Stimulated activated CD8-positive, alpha-beta memory T cell treated with anti-CD3 and anti-CD28 coated beads, Interleukin-12 subunit alpha, Interleukin-12 subunit beta, amount 100 ng/mL, for 1 hour (primary cell): ENCODE results near the gene JAKMIP1.
"Not testable (repeated sequence)": the region's sequence is repeated elsewhere in the genome, so short reads cannot be mapped to it uniquely, and the experiment has no call there.

Experiments used
- DNase-seq: peaks from one replicate; pipeline ENCODE4 v3.0.0-alpha.2; 2020; ENCODE audit warnings: low read depth

The JAKMIP1 gene

GRCh38 chr4:6229095-6229494 is 28.7 kb upstream of the JAKMIP1 start:
- DNase-seq = no peak

DNA sequence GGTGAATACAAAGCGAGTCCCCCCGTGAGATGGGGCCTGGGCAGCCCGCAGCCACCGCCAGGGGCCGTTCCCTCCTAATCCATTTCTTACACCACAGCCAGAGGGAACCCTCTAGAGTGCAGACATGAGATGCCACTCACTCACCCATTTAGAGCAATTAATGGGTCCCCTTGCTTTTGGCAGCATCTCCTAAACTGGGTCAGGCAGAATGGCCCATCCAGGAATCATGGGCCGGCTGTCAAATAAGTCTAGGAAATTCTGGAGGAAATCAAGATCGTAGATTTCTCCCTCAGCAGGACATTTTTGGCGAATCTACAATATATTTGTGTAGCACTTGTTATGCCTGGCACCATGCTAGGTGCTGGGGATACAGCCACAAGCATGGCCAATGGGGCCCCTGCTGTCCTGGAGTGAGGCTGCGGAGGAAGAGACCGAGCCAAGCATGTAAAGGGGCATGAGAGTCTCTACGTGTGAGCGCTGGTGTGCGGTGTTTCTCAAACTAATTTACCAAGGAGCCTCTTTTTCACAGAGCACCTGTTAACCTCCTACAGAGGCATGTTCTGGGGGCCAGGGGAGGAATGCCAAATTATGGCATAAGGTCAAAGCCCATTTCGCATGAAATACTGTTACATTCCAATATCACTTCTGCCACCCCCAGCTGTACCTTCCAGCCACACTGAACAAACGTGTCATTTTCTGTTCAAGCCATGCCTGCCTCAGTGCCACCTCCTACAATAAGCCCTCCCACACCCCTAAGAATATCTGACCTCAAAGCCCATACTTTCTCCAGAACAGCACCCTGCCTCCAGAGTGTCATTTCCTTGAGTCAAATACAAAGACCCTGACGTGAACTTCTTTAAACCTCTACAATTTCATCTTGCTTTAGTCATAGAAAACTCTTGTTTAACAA is 28.1 kb upstream of the JAKMIP1 start:
- no peak for DNase-seq

- no peak for DNase-seq
Measured at GRCh38 chr4:6227412-6228157, 27.2 kb upstream of the JAKMIP1 start.

GRCh38 chr4:6226506-6226905 is 26.2 kb upstream of the JAKMIP1 start:
- no peak for DNase-seq

- DNase-seq = no peak
Measured at GRCh38 chr4:6225469-6225868, 25.1 kb upstream of the JAKMIP1 start.

DNA sequence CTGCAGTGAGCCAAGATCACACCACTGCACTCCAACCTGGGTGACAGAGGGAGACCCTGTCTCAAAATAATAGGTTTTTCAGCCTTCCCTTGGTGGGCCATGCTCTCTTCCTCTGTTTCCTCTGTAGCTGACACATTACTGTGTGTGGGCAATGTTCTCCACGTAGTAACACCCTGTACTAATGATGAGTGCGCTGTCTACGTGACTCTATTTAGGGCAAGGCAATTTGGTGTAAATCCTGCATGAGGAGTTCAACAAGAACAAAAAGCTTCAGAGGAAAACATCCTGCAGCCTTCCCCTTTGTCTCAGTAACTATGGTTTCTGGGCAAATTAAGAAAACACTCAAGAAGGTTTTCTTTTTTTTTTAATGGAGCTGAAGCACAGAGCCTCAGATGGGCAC is 24.4 kb upstream of the JAKMIP1 start:
- DNase-seq = no peak

- no peak for DNase-seq
Measured at GRCh38 chr4:6222761-6223292, 22.5 kb upstream of the JAKMIP1 start.

DNA sequence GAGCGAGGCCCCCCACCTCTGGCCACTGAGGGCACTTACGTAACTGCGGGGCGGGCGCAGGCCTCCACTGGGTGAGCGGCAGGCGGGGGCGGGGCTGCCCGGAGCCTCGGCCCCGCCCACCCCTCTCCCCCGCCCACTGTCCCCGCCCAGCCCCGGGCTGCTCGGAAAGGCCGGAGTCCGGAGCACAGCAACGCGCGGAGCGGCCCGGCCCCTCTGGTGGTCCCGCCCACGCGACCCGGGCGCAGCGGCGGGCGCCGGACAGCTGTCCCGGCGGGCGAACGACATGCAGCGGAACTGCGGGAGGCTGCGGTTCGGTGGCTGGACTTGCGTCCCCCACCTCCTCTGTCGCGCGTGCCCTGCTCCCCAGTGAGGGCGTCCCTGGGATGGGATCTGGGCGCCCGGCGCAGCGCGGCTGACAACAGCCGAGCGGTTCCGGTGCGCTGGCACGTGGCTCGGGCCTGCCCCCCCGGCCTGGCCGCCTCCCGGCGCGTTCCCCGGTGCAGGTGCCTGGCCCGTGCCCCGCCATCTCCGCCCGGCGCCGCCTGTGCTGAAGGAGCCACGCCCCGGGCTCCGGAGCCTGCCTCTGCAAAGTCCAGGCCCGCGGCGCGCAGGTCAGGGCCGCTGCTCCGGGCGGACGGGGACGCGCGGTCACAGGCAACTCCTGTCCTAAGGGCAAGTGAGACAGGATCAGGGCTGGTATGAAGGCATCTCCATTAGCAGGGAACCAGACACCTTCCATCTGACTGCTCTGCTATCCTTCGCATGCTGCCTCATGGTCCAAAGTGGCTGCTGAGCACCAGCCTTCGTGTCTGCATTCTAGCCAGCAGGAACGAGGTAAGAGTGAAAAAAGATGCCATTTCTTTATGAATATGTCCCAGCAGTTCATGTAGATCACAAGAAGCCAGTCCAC is 21.8 kb upstream of the JAKMIP1 start:
- DNase-seq = no peak

- DNase-seq = no peak
Measured at GRCh38 chr4:6221301-6221850, 21.0 kb upstream of the JAKMIP1 start.

- DNase-seq = no peak
Measured at GRCh38 chr4:6217716-6218381, 17.5 kb upstream of the JAKMIP1 start.

GRCh38 chr4:6216588-6216987 is 16.2 kb upstream of the JAKMIP1 start:
- DNase-seq = no peak

GRCh38 chr4:6209921-6210320 is 9.6 kb upstream of the JAKMIP1 start:
- DNase-seq = no peak

DNA sequence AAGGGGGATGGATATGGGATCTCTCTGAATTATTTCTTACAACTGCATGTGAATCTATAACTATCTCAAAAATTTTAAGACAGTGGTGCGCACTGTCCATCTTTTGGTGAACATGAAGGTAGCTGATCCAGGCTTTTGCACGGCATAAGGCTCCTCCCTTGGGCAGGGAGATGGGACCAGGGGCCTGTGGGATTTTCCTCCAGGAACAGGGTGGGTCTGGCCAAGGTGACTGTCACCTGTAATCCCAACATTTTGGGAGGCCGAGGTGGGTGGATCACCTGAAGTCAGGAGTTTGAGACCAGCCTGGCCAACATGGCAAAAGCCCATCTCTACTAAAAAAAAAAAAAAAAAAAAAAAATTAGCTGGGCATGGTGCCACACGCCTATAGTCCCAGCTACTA is 8.9 kb upstream of the JAKMIP1 start:
- DNase-seq = not testable (repeated sequence)

DNA sequence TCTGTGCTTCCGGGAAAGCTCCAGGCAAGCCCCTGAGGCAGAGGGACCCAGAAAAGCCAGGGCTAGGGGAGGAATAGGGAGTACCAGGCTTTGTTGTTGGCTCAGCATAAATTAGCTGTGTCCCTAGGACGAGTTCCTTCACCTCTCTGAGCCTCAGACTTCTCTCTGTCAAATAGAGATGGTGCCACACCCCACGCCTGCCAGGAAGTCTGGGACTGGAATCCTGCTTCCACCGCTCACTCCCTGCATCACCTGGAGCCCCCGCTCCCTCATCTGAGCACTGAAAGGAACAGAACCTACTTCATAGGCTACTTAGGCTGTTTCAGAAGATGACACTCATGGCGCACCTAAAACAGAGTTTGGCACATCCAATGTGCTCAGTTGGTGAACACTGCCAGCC is 8.1 kb upstream of the JAKMIP1 start:
- no peak for DNase-seq

DNA sequence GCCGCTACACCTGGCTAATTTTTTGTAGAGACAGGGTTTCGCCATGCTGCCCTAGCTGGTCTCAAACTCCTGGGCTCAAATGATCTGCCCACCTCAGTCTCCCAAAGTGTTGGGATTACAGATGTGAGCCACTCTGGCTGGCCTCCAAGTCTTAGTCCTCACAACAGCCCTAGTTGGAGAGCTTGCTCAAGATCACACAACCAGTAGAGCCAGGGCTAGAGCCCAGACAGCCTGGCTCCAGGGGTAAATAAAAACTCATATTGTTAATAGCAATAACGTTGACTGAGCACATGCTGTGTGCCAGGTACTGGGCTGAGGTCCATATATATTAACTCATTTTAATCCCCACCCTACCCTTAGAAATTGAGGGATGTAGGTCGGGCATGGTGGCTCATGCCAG is 7.3 kb upstream of the JAKMIP1 start:
- DNase-seq = no peak

GRCh38 chr4:6206771-6207290 is 6.5 kb upstream of the JAKMIP1 start:
- DNase-seq = no peak

- no peak for DNase-seq
Measured at GRCh38 chr4:6205973-6206372, 5.6 kb upstream of the JAKMIP1 start.

DNA sequence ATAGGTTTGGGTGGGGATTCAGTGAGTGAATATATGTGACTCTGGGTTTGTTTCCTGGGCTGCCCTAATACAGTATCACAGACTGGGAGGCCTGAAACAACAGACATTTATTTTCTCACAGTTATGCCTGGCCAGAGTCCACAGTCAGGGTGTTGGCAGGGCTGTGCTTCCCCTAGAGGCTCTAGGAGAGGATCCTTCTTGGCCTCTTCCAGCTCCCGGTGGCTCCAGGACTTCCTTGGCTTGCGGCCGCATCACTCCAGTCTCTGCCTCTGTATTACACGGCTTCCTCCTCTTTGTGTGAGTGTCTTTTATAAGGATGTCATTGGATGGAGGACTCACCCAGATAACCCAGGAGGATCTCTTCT is 5.2 kb upstream of the JAKMIP1 start:
- DNase-seq = no peak

- DNase-seq = no peak
Measured at GRCh38 chr4:6204871-6205566, 4.7 kb upstream of the JAKMIP1 start.

DNA sequence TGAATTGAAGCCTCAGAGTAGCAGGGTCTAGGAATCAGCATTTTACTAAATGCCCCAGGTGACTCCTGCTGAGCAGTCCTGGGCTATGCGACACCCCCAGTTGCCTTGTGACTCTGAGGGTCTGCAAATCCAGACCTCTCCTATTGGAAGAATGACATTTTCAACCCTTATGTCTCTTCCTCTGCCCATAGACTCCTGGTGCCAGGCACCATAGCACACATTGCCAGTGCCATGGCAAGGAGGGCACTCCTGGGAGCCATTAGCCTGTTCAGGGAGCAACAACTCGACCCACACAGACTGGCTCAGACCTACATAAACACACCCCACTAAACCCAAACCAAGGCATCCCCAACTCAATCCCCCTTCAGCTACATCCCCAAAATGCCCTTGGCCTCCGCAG is 3.7 kb upstream of the JAKMIP1 start:
- DNase-seq = no peak
